Endothelial cell of hepatic sinusoid (primary cell): ENCODE results near the gene OR52N5.

ENCODE experiments used
- in situ Hi-C: cut with HindIII; loops from 2 replicates; pipeline ENCODE4 v1.10.0; 2017; ENCODE audit warnings: low sequenced_read_pairs

The OR52N5 gene

DNA sequence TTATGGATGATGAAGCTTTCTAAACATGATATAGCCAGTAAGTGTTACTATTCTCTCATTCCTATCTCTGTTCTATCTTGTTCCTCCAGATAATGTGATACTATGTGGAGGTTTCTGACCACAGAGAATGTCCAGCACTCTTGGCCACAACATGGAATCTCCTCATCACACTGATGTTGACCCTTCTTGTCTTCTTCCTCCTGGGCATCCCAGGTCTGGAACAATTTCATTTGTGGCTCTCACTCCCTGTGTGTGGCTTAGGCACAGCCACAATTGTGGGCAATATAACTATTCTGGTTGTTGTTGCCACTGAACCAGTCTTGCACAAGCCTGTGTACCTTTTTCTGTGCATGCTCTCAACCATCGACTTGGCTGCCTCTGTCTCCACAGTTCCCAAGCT, 56.8 kb downstream of the OR52N5 start:
- in situ Hi-C loops: no loop called here
